ENCODE measurements around the gene SLC66A3. TPM values are rescaled to one million over a fixed set of nuclear protein-coding genes. Genes with fewer than 3 reads are reported as not detected.

SLC66A3 gene
- polyA plus RNA-seq, 1 donor from 2014 or later, result 7.0 TPM

DNA sequence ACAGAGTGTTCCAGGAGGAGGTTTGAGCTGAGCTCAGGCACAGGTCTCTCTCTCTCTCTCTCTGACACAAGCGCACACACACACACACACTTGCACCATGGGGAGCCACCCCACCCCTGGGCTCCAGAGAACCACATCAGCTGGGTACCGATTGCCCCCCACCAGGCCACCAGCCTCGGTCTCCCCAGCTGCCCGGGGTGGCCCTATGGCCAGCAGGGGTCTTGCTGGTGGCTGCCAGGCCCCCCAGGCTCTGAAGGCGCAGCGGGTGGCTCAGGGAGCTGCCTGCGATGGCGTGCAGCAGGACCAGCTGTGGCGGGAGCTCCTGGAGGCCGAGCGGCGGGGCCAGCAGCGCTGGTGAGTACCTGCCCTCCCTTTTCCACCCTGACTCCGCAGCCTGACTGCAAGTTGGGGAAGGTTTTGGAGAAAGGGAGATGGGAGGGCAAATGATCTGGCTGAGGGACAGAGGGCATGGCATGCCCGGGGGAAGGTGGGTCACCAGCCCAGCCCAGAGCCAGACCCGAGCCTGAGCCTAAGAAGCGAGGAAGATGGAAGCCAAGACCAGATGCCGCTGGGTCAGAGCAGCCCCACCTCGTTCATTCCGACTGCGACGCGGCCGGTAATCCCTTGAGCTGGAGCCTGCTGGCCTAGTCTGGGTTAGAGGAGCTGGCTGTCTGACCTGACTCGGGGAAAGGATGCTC, 21.9 kb upstream of the SLC66A3 start:
- TF ChIP-seq, protein P1, sequence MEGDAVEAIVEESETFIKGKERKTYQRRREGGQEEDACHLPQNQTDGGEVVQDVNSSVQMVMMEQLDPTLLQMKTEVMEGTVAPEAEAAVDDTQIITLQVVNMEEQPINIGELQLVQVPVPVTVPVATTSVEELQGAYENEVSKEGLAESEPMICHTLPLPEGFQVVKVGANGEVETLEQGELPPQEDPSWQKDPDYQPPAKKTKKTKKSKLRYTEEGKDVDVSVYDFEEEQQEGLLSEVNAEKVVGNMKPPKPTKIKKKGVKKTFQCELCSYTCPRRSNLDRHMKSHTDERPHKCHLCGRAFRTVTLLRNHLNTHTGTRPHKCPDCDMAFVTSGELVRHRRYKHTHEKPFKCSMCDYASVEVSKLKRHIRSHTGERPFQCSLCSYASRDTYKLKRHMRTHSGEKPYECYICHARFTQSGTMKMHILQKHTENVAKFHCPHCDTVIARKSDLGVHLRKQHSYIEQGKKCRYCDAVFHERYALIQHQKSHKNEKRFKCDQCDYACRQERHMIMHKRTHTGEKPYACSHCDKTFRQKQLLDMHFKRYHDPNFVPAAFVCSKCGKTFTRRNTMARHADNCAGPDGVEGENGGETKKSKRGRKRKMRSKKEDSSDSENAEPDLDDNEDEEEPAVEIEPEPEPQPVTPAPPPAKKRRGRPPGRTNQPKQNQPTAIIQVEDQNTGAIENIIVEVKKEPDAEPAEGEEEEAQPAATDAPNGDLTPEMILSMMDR (IDR thresholded peaks at IDR 0.05; ENCODE audit: poor library complexity, severe bottlenecking), result no peak
- TF ChIP-seq EZH2 (IDR thresholded peaks at IDR 0.05; ENCODE audit: borderline replicate concordance, insufficient read depth, low read length, poor library complexity, severe bottlenecking) (no peak), POLR2AphosphoS5 (IDR thresholded peaks at IDR 0.05) (no peak), MXI1 (conservative IDR thresholded peaks at IDR 0.05; ENCODE audit: poor library complexity, severe bottlenecking) (no peak), EP300 (conservative IDR thresholded peaks at IDR 0.05; ENCODE audit: poor library complexity, severe bottlenecking) (no peak), RAD21 (conservative IDR thresholded peaks at IDR 0.05) (no peak)
- peak overlapping the region; percentile 32 for H3K9ac ChIP-seq (ENCODE audit: low read length)
- H3K36me3 ChIP-seq (ENCODE audit: insufficient read depth, low read length), result no peaks in the 10 kb centered on the region
- H3K4me2 ChIP-seq (ENCODE audit: low read length), result no peak overlapping the region
- peak overlapping the region; percentile 56 for H2AFZ ChIP-seq (ENCODE audit: low read depth, low read length)
- H3K27me3 ChIP-seq (ENCODE audit: insufficient read depth, low read depth, low read length), result no peaks in the 10 kb centered on the region
- H3K79me2 ChIP-seq (replicated peaks; ENCODE audit: insufficient read depth, low read length), result no peaks in the 10 kb centered on the region
- H3K9me3 ChIP-seq (ENCODE audit: low read length), result no peaks in the 10 kb centered on the region
- no peaks in the 10 kb centered on the region for H3F3A ChIP-seq (ENCODE audit: insufficient read depth, low read length, poor library complexity, severe bottlenecking)
- peak overlapping the region; percentile 49 for H3K4me3 ChIP-seq (ENCODE audit: low read length)
- H4K20me1 ChIP-seq (ENCODE audit: insufficient read depth), result no peaks in the 10 kb centered on the region
- H3K27ac ChIP-seq (ENCODE audit: low read length), result no peak overlapping the region
- H3K9me2 ChIP-seq (ENCODE audit: insufficient read depth, low read length), result no peaks in the 10 kb centered on the region

DNA sequence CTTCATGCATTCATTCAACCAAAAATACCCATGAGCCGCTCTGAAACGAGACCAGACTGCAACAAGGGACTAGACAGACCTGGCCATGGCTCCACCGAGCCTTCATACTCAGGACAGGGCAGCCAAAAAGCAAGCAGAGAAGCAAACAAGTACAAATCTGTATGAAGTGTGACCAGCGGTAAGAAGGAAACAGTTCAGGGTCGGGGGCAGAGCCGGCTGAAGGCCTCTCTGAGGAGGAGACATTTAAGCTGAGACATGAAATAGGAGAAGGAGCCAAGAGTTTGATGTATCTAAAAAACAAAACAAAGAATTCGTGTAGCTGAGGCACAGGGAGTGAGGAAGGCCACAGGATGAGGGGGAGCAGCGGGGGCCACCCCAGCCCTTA, 21.3 kb upstream of the SLC66A3 start:
- H3K4me2 ChIP-seq (ENCODE audit: low read length), result no peak overlapping the region
- H3F3A ChIP-seq (ENCODE audit: insufficient read depth, low read length, poor library complexity, severe bottlenecking), result no peaks in the 10 kb centered on the region
- H3K36me3 ChIP-seq (ENCODE audit: insufficient read depth, low read length), result no peaks in the 10 kb centered on the region
- H3K79me2 ChIP-seq (replicated peaks; ENCODE audit: insufficient read depth, low read length), result no peaks in the 10 kb centered on the region
- no peak overlapping the region for H2AFZ ChIP-seq (ENCODE audit: low read depth, low read length)
- no peak overlapping the region for H3K9ac ChIP-seq (ENCODE audit: low read length)
- H3K9me3 ChIP-seq (ENCODE audit: low read length), result no peaks in the 10 kb centered on the region
- TF ChIP-seq TAF1 (IDR thresholded peaks at IDR 0.05; ENCODE audit: low read depth) (no peak), EZH2 (IDR thresholded peaks at IDR 0.05; ENCODE audit: borderline replicate concordance, insufficient read depth, low read length, poor library complexity, severe bottlenecking) (no peak), EP300 (conservative IDR thresholded peaks at IDR 0.05; ENCODE audit: poor library complexity, severe bottlenecking) (no peak), MXI1 (conservative IDR thresholded peaks at IDR 0.05; ENCODE audit: poor library complexity, severe bottlenecking) (no peak), POLR2AphosphoS5 (IDR thresholded peaks at IDR 0.05) (no peak), SMC3 (conservative IDR thresholded peaks at IDR 0.05; ENCODE audit: poor library complexity) (no peak), RAD21 (conservative IDR thresholded peaks at IDR 0.05) (no peak)
- TF ChIP-seq, protein P1 (IDR thresholded peaks at IDR 0.05; ENCODE audit: poor library complexity, severe bottlenecking), result no peak
- TF ChIP-seq, protein P2, sequence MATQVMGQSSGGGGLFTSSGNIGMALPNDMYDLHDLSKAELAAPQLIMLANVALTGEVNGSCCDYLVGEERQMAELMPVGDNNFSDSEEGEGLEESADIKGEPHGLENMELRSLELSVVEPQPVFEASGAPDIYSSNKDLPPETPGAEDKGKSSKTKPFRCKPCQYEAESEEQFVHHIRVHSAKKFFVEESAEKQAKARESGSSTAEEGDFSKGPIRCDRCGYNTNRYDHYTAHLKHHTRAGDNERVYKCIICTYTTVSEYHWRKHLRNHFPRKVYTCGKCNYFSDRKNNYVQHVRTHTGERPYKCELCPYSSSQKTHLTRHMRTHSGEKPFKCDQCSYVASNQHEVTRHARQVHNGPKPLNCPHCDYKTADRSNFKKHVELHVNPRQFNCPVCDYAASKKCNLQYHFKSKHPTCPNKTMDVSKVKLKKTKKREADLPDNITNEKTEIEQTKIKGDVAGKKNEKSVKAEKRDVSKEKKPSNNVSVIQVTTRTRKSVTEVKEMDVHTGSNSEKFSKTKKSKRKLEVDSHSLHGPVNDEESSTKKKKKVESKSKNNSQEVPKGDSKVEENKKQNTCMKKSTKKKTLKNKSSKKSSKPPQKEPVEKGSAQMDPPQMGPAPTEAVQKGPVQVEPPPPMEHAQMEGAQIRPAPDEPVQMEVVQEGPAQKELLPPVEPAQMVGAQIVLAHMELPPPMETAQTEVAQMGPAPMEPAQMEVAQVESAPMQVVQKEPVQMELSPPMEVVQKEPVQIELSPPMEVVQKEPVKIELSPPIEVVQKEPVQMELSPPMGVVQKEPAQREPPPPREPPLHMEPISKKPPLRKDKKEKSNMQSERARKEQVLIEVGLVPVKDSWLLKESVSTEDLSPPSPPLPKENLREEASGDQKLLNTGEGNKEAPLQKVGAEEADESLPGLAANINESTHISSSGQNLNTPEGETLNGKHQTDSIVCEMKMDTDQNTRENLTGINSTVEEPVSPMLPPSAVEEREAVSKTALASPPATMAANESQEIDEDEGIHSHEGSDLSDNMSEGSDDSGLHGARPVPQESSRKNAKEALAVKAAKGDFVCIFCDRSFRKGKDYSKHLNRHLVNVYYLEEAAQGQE (IDR thresholded peaks at IDR 0.05; ENCODE audit: borderline replicate concordance), result no peak
- H3K27ac ChIP-seq (ENCODE audit: low read length), result no peak overlapping the region
- H3K27me3 ChIP-seq (ENCODE audit: insufficient read depth, low read depth, low read length), result no peaks in the 10 kb centered on the region
- H3K4me3 ChIP-seq (ENCODE audit: low read length), result no peak overlapping the region
- no peaks in the 10 kb centered on the region for H4K20me1 ChIP-seq (ENCODE audit: insufficient read depth)
- H3K9me2 ChIP-seq (ENCODE audit: insufficient read depth, low read length), result no peaks in the 10 kb centered on the region

All from neural cell (in vitro differentiated cells).